Kidney (tissue), 14 donors: ENCODE results near the gene ACBD6. TPM values are rescaled to one million over a fixed set of nuclear protein-coding genes. Genes with fewer than 3 reads are reported as not detected.

ENCODE experiments used
- DNase-seq, 5 donors: peaks; one replicate each; pipeline ENCODE4 v3.0.0-alpha.2; 2013 to 2020
- FAIRE-seq: peaks from 2 replicates; lab custom pipeline; 2012; peaks lifted over from hg19 to GRCh38; lab: Jason Lieb, UNC
- H3K27ac ChIP-seq, 2 donors: one replicate each; pipeline ENCODE4 v1.7.0; 2013; ENCODE audit warnings: low read depth in 2 of 2, low read length in 2 of 2, inconsistent platforms in 1 of 2
- H3K27me3 ChIP-seq: one replicate; pipeline ENCODE4 v1.7.1; 2013; ENCODE audit warnings: low read length, inconsistent platforms; ENCODE audit not compliant: control insufficient read depth, insufficient read depth
- H3K36me3 ChIP-seq, 3 donors: one replicate each; pipeline versions ENCODE4 v1.7.0 to v1.7.1; 2013; ENCODE audit warnings: low read length in 3 of 3, control low read depth in 1 of 3, inconsistent platforms in 1 of 3; ENCODE audit not compliant: insufficient read depth in 3 of 3, control insufficient read depth in 2 of 3
- H3K4me1 ChIP-seq, 3 donors: one replicate each; pipeline versions ENCODE4 v1.7.0 to v1.7.1; 2013; ENCODE audit warnings: low read length in 3 of 3, inconsistent platforms in 1 of 3, low read depth in 1 of 3; ENCODE audit not compliant: control insufficient read depth in 2 of 3, insufficient read depth in 2 of 3
- H3K4me3 ChIP-seq, 3 donors: one replicate each; pipeline versions ENCODE4 v1.7.0 to v1.8.1; 2013; ENCODE audit warnings: low read length in 3 of 3, control low read depth in 1 of 3, inconsistent platforms in 1 of 3
- H3K9ac ChIP-seq, 3 donors: one replicate each; pipeline versions ENCODE4 v1.7.0 to v1.7.1; 2013; ENCODE audit warnings: low read length in 3 of 3, control low read depth in 1 of 3, inconsistent platforms in 1 of 3
- H3K9me3 ChIP-seq, 3 donors: one replicate each; pipeline versions ENCODE4 v1.7.0 to v1.7.1; 2013; ENCODE audit warnings: low read length in 3 of 3, control low read depth in 1 of 3, inconsistent platforms in 1 of 3; ENCODE audit not compliant: control insufficient read depth in 2 of 3, insufficient read depth in 1 of 3
- intact Hi-C: fragments of 100-400 bp; cut with DNase I; formaldehyde crosslinking; loops from one replicate; pipeline ENCODE4 v1.11.1; 2022
- polyA plus RNA-seq: library from polyadenylated mRNA; stranded (reverse); fragments of 350-450 nt; fragmentation: Illumina TruSeq; extraction: RNeasy Lipid Tissue Mini Kit (QIAGEN cat#74804); gene quantifications from one replicate; pipeline ENCODE4 v1.2.3, GENCODE V29; 2014; ENCODE audit warnings: low read depth, low replicate concordance; ENCODE audit not compliant: insufficient read depth
- total RNA-seq: library from RNA; stranded (reverse); fragmentation: NEBNext Ultra II Directional; extraction: Animal tissue kit (Norgen Biotek cat#: 25700); gene quantifications from one replicate; pipeline ENCODE4 v1.2.1, GENCODE V29; 2021
- TF ChIP-seq, protein P1 (sequence below): IDR thresholded peaks from 3 replicates; pipeline ENCODE4 v1.5.1; 2012; ENCODE audit warnings: mild to moderate bottlenecking, moderate library complexity, borderline replicate concordance; ENCODE audit not compliant: insufficient read depth; ENCODE audit errors: extremely low read depth
- donor health status: control.
- donor health status: control.
- donor health status: control.
- donor health status: control.
- donor health status: control.
- donor health status: DM: yes; HTN: yes; CAD: no.
- donor health status: Normal renal cell carcinoma (clear cell type).

Gene ACBD6
- total and polyA plus RNA-seq, 2 donors from 2014 or later: 30.9 to 36.4 TPM

DNA sequence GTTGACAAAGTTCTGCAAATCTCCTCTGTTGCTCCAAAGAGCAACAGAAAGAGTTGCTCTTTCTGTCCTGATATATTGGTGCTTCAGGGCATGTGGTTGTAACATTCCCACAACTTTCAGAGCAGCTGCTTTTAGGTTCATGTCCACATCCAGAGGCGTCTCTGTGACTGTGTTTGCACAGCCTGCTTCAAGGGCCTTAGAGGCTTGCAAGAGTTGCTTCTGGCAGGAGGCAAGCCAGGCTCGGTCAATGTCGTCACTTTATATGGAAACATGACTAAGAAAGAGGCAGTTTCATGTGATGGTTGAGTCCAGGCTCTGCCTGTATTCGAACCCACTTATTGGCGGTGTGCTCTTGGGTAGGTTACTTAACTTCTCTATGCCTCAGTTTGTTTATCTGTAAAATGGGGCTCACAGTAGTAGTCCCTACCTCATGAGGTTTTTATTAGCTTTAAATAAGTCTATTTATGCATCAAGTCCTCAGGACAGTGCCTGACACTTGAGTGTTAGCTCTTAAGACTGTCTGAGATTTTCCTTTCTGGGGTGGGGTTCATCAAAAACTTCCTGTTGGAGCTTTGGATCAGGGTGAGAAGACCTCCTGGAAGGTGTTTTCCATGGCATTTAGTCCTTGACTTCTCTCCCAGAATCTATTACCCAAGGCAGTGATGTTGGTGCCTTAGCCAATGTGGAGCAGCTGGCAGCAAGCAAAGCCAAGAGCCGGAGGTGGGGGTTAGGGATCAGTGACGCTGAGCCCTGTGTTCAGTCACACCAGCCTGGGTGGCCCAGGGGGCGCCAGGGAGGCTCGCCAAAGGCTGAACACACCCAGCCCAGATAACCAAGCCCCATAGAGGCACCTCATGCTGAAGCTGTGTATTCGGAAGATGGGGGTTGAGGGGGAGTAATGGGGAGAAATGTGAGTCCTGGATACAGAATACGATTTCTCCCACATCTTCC lies 253.4 kb downstream of the ACBD6 start:
- Histone ChIP-seq H3K27me3 (no peaks in the 10 kb centered on the region), H3K9me3 (no peaks in the 10 kb centered on the region), H3K4me1 (no peaks in the 10 kb centered on the region), H3K27ac (no peak overlapping the region), H3K4me3 (no peak overlapping the region), H3K9ac (no peak overlapping the region), H3K36me3 (no peaks in the 10 kb centered on the region)
- TF ChIP-seq, protein P1, sequence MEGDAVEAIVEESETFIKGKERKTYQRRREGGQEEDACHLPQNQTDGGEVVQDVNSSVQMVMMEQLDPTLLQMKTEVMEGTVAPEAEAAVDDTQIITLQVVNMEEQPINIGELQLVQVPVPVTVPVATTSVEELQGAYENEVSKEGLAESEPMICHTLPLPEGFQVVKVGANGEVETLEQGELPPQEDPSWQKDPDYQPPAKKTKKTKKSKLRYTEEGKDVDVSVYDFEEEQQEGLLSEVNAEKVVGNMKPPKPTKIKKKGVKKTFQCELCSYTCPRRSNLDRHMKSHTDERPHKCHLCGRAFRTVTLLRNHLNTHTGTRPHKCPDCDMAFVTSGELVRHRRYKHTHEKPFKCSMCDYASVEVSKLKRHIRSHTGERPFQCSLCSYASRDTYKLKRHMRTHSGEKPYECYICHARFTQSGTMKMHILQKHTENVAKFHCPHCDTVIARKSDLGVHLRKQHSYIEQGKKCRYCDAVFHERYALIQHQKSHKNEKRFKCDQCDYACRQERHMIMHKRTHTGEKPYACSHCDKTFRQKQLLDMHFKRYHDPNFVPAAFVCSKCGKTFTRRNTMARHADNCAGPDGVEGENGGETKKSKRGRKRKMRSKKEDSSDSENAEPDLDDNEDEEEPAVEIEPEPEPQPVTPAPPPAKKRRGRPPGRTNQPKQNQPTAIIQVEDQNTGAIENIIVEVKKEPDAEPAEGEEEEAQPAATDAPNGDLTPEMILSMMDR: no peak
- FAIRE-seq: no peak
- DNase-seq: peak in 2 of 5 donors; percentile 34 to 49
- intact Hi-C loops: no loop called here

DNA sequence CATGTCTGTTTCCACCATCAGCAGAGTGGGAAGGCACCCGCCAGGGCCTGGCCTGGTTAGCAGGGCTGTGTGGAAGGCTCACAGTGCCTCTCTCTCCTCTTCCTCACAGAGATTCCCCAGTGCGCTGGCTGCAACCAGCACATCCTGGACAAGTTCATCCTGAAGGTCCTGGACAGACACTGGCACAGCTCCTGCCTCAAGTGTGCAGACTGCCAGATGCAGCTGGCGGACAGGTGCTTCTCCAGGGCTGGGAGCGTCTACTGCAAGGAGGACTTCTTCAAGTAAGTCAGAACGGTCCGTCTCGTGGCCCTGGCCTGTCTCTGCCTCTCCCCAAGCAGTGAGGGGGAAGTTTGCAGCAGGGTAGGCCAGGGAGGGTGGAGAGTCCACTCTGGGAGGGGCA lies 254.2 kb downstream of the ACBD6 start:
- H3K9me3 ChIP-seq: no peaks in the 10 kb centered on the region
- no peaks in the 10 kb centered on the region for H3K27me3 ChIP-seq
- H3K27ac ChIP-seq: no peak overlapping the region
- FAIRE-seq (no peak), DNase-seq (no peak)
- H3K4me3 ChIP-seq: no peak overlapping the region
- intact Hi-C loops: no loop called here
- no peaks in the 10 kb centered on the region for H3K4me1 ChIP-seq
- TF ChIP-seq, protein P1: no peak
- H3K36me3 ChIP-seq: no peaks in the 10 kb centered on the region
- H3K9ac ChIP-seq: no peak overlapping the region

DNA sequence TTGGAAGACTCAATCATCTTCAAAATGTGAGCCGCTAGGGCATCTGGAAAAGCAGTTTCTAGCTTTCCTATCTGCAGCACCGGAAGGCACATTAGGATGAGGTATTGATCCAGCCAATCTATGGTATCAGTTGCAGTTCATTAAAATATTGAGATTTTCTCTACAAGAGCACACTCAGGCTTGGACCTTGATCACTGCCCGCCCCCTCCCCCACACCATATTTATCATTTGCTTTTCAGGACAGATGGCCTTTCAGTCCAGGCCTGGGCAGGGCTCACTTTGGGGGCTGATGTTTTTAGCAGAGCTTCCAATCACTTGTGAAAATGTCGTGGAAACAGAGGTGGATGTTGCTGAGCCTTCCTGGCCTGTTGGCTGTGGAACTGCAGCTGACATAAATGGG lies 254.8 kb downstream of the ACBD6 start:
- FAIRE-seq: no peak
- H3K9ac ChIP-seq: no peak overlapping the region
- H3K4me1 ChIP-seq: no peaks in the 10 kb centered on the region
- TF ChIP-seq, protein P1: no peak
- H3K27ac ChIP-seq: no peak overlapping the region
- no peak overlapping the region for H3K4me3 ChIP-seq
- no peaks in the 10 kb centered on the region for H3K27me3 ChIP-seq
- intact Hi-C loops: no loop called here
- no peak for DNase-seq
- H3K9me3 ChIP-seq: no peaks in the 10 kb centered on the region
- no peaks in the 10 kb centered on the region for H3K36me3 ChIP-seq
